DOHH2 (cell line): ENCODE measurements around the gene GSK3B.
A peak's percentile ranks its signal among the peaks of the same experiment; 100 is the strongest.

Source experiments
- H3F3A ChIP-seq: fragments of 200-600 bp; sonication (generic), shearing (Covaris generic); 2 replicates; pipeline ENCODE4 v1.6.0; 2016; ENCODE audit warnings: antibody characterized with exemption, mild to moderate bottlenecking; ENCODE audit not compliant: control insufficient read depth, insufficient read depth
- H3K27ac ChIP-seq: fragments of 200-600 bp; sonication (generic); 2 replicates; pipeline ENCODE4 v1.5.1; 2014; ENCODE audit warnings: low read depth, mild to moderate bottlenecking, low read length, moderate library complexity
- H3K27me3 ChIP-seq: fragments of 200-600 bp; sonication (generic); 2 replicates; pipeline ENCODE4 v1.6.1; 2014; ENCODE audit warnings: mild to moderate bottlenecking, low read length, mixed read lengths; ENCODE audit not compliant: control insufficient read depth
- H3K36me3 ChIP-seq: fragments of 200-600 bp; sonication (generic); 2 replicates; pipeline ENCODE4 v1.6.1; 2014; ENCODE audit warnings: mild to moderate bottlenecking, low read length, moderate library complexity, mixed read lengths; ENCODE audit not compliant: control insufficient read depth
- H3K4me1 ChIP-seq: fragments of 200-600 bp; sonication (generic); 2 replicates; pipeline ENCODE4 v1.6.1; 2014; ENCODE audit warnings: mild to moderate bottlenecking, low read length, mixed read lengths; ENCODE audit not compliant: control insufficient read depth
- H3K4me2 ChIP-seq: fragments of 200-600 bp; sonication (generic); 2 replicates; pipeline ENCODE4 v1.6.0; 2014; ENCODE audit warnings: mild to moderate bottlenecking, low read length, moderate library complexity
- H3K4me3 ChIP-seq: fragments of 200-600 bp; sonication (generic); 2 replicates; pipeline ENCODE4 v1.5.1; 2014; ENCODE audit warnings: mild to moderate bottlenecking, low read length, mixed read lengths
- H3K79me2 ChIP-seq: fragments of 200-600 bp; sonication (generic); 2 replicates; pipeline ENCODE4 v1.6.1; 2014; ENCODE audit warnings: mild to moderate bottlenecking, low read length, mixed read lengths; ENCODE audit not compliant: control insufficient read depth
- H3K9me2 ChIP-seq: fragments of 200-600 bp; sonication (generic); replicated peaks from 2 replicates; pipeline ENCODE4 v1.6.1; 2014; ENCODE audit warnings: mild to moderate bottlenecking, low read length, mixed read lengths; ENCODE audit not compliant: control insufficient read depth
- H3K9me3 ChIP-seq: fragments of 200-600 bp; sonication (generic); 2 replicates; pipeline ENCODE4 v1.6.1; 2014; ENCODE audit warnings: antibody characterized with exemption, low read length, mixed read lengths; ENCODE audit not compliant: control insufficient read depth, insufficient read depth
- H4K20me1 ChIP-seq: fragments of 200-600 bp; sonication (generic); 2 replicates; pipeline ENCODE4 v1.6.0; 2014; ENCODE audit warnings: low read depth, mild to moderate bottlenecking, antibody characterized with exemption, low read length, moderate library complexity; ENCODE audit not compliant: control insufficient read depth, insufficient read depth
- EZH2phosphoT487 ChIP-seq: fragments of 200-600 bp; sonication (generic); IDR thresholded peaks from 2 replicates; pipeline ENCODE4 v1.6.1; 2017; ENCODE audit warnings: borderline replicate concordance, mild to moderate bottlenecking, antibody characterized with exemption, low read length, moderate library complexity, mixed read lengths
- TF ChIP-seq, protein P1 (sequence below): fragments of 200-600 bp; sonication (generic); IDR thresholded peaks from one replicate; pipeline ENCODE4 v1.5.1; 2014; ENCODE audit warnings: antibody characterized with exemption, mild to moderate bottlenecking, low read depth, low read length; ENCODE audit not compliant: poor library complexity, severe bottlenecking

The GSK3B gene

DNA sequence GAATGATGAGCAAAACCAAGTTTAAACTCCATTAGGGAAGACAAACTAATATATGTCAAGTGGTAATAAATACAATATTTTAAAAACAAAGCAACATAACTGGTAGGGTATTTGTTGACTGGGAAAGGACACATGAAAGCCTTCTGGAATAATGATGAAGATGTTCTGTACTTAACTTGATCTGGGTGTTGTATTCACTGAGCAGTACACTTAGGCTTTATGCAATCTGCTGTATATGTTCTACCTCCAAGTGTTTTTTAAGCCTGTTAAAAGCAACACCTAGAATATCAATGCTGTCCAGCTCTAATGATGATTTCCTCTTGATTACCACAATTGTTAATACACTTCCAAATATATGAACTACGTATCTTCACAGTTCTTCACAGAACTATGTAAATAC lies 46.6 kb downstream of the GSK3B start:
- H3K4me3 ChIP-seq: no peak overlapping the region
- TF ChIP-seq EZH2phosphoT487: no peak
- TF ChIP-seq, protein P1, sequence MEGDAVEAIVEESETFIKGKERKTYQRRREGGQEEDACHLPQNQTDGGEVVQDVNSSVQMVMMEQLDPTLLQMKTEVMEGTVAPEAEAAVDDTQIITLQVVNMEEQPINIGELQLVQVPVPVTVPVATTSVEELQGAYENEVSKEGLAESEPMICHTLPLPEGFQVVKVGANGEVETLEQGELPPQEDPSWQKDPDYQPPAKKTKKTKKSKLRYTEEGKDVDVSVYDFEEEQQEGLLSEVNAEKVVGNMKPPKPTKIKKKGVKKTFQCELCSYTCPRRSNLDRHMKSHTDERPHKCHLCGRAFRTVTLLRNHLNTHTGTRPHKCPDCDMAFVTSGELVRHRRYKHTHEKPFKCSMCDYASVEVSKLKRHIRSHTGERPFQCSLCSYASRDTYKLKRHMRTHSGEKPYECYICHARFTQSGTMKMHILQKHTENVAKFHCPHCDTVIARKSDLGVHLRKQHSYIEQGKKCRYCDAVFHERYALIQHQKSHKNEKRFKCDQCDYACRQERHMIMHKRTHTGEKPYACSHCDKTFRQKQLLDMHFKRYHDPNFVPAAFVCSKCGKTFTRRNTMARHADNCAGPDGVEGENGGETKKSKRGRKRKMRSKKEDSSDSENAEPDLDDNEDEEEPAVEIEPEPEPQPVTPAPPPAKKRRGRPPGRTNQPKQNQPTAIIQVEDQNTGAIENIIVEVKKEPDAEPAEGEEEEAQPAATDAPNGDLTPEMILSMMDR: no peak
- peaks cover 98% of the 10 kb centered on the region for H3K79me2 ChIP-seq
- peaks cover 10% of the 10 kb centered on the region for H3K4me1 ChIP-seq
- no peak overlapping the region for H3K27ac ChIP-seq
- peaks cover 4% of the 10 kb centered on the region for H3K36me3 ChIP-seq
- H3K27me3 ChIP-seq: no peaks in the 10 kb centered on the region
- no peaks in the 10 kb centered on the region for H3F3A ChIP-seq
- H3K9me2 ChIP-seq: no peaks in the 10 kb centered on the region
- no peaks in the 10 kb centered on the region for H4K20me1 ChIP-seq
- no peak overlapping the region for H3K4me2 ChIP-seq
- peaks cover 8% of the 10 kb centered on the region; the same call in 1 of the 2 replicates for H3K9me3 ChIP-seq

DNA sequence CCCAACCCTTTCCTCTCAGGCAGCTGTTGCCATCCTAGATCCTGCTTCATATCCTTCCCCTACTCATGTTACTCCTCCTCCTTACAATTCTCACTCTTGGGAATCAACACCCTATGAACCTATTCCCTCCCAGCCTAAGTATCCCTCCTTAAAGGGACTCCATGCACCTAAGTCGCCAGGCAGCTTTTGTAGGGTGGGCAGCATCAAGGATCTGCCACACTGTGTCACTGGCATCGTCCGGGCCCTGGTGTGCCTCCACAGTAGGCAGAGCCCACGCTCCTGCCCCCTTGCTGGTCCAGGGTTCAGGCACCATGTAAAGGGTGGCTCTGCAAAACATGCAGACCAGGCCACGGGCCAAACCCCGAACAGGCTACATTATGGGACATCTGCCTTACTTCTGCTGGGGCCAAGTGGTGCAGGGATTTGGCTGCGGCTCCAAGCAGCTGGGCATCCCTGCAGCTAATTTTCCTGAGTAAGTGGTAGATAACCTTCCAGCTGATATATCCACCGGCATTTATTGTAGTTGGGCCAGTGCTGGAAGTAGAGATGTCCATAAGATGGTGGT lies 53.4 kb downstream of the GSK3B start:
- Histone ChIP-seq H3K9me3 (peaks cover 27% of the 10 kb centered on the region), H3K4me2 (no peak overlapping the region)

DNA sequence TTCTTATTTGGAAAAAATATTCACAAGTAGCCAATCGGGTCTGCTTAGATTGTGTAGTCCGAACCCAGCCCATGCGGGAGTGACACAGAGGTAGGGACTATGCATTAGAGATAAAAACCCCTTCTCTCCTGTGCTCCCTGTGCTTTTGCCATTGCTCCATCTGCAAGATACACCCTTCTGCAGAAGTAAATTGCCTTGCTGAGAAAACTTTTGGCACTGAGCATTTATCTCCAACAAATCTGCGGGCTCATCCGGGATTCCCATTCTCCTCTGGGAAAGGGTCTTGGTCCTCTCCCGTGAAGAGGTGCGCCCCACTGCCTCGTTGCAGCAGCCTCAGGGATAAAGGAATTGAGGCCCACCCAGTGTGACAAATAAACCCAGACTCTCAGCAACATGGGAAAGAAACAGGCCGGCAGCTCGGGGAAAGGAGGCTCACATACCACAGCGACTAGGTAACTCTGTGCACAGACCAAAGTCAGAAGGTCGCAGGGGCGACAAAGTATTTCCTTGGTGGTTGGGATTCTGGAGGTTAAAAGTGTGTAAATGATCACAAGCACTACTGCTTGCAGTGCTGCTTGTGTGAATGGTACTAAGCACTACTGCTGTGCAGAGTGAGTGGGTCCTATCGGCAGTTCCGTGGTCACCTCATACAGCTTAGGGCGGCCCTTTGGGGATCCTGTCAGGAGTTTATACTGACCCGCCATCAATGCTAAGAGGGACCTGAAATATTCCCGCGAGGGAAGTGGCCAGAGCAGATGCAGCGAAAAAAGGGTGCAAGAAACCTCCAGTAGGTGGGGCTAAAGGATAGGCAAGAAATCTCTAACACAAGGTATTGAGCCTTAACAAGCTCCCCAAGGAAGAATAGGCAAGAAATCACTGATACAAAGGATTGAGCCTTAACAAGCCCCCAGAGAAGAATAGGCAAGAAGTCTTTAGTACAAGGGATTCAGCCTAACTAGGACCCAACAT lies 54.3 kb downstream of the GSK3B start:
- no peak overlapping the region for H3K27ac ChIP-seq
- TF ChIP-seq, protein P1: peak; percentile 52
- TF ChIP-seq EZH2phosphoT487: no peak
- H3K79me2 ChIP-seq: peaks cover 99% of the 10 kb centered on the region
- no peaks in the 10 kb centered on the region for H3K27me3 ChIP-seq
- H3K9me3 ChIP-seq: peaks cover 20% of the 10 kb centered on the region
- no peaks in the 10 kb centered on the region for H3K9me2 ChIP-seq
- no peaks in the 10 kb centered on the region for H4K20me1 ChIP-seq
- no peaks in the 10 kb centered on the region for H3F3A ChIP-seq
- no peaks in the 10 kb centered on the region for H3K4me1 ChIP-seq
- no peak overlapping the region for H3K4me3 ChIP-seq
- peaks cover 5% of the 10 kb centered on the region; the same call in 1 of the 2 replicates for H3K36me3 ChIP-seq
- H3K4me2 ChIP-seq: no peak overlapping the region

More for the DNA sequence above, 53.4 kb downstream of the GSK3B start:
- H3K36me3 ChIP-seq: peaks cover 2% of the 10 kb centered on the region; the same call in 1 of the 2 replicates
- no peak overlapping the region for H3K27ac ChIP-seq
- H3K9me2 ChIP-seq: no peaks in the 10 kb centered on the region
- H3K4me1 ChIP-seq: no peaks in the 10 kb centered on the region
- no peak overlapping the region for H3K4me3 ChIP-seq
- H3K27me3 ChIP-seq: no peaks in the 10 kb centered on the region
- no peaks in the 10 kb centered on the region for H3F3A ChIP-seq
- peaks cover 99% of the 10 kb centered on the region for H3K79me2 ChIP-seq
- no peak for TF ChIP-seq EZH2phosphoT487
- TF ChIP-seq, protein P1: no peak
- no peaks in the 10 kb centered on the region for H4K20me1 ChIP-seq
